PC-9 (cell line): Measurements from ENCODE around the gene AGMO. TPM values are rescaled to one million over a fixed set of nuclear protein-coding genes. Genes with fewer than 3 reads are reported as not detected.

Experiments used
- BruUV-seq: library from RNA; stranded (reverse); fragments of 400-500 nt; replicated peaks from 2 replicates; lab custom pipeline; 2021; lab: Mats Ljungman, UMichigan
- CTCF ChIA-PET: fragments of 300-600 bp; sonication (Branson Sonifier 250); formaldehyde crosslinking; loops from one replicate; lab custom pipeline; 2022; ENCODE audit warnings: antibody characterized with exemption; lab: Charles Lee
- POLR2A ChIA-PET: fragments of 300-600 bp; sonication (Branson Sonifier 250); formaldehyde crosslinking; loops from one replicate; lab custom pipeline; 2022; ENCODE audit warnings: antibody characterized with exemption; ENCODE audit not compliant: unreplicated experiment; lab: Charles Lee
- DNase-seq, 2 experiments: peaks; one replicate each; pipeline versions ENCODE4 v3.0.0 to v3.0.0-alpha.2; 2015 to 2022; ENCODE audit warnings: mixed read lengths in 1 of 2
- H2AFZ ChIP-seq: fragments of 200-600 bp; sonication (generic); 2 replicates; pipeline ENCODE4 v1.8.1; 2017; ENCODE audit warnings: antibody characterized with exemption
- H3F3A ChIP-seq: fragments of 200-600 bp; sonication (generic); 2 replicates; pipeline ENCODE4 v1.8.1; 2017; ENCODE audit warnings: antibody characterized with exemption, mild to moderate bottlenecking, low read depth; ENCODE audit not compliant: insufficient read depth
- H3K27ac ChIP-seq: fragments of 200-600 bp; sonication (generic); 2 replicates; pipeline ENCODE4 v1.6.1; 2016; ENCODE audit warnings: mixed run types
- H3K27me3 ChIP-seq: fragments of 200-600 bp; sonication (generic); 2 replicates; pipeline ENCODE4 v1.6.1; 2016; ENCODE audit warnings: low read depth, mixed run types; ENCODE audit not compliant: insufficient read depth
- H3K36me3 ChIP-seq: fragments of 200-600 bp; sonication (generic); 2 replicates; pipeline ENCODE4 v1.6.1; 2016; ENCODE audit warnings: low read depth, mixed run types
- H3K4me1 ChIP-seq: fragments of 200-600 bp; sonication (generic); replicated peaks from 2 replicates; pipeline ENCODE4 v1.6.1; 2016; ENCODE audit warnings: mixed run types; ENCODE audit not compliant: insufficient read depth
- H3K4me2 ChIP-seq: fragments of 200-600 bp; sonication (generic); 2 replicates; pipeline ENCODE4 v1.6.1; 2017; ENCODE audit warnings: mixed run types
- H3K4me3 ChIP-seq: fragments of 200-600 bp; sonication (generic); 2 replicates; pipeline ENCODE4 v1.6.1; 2016; ENCODE audit warnings: mixed run types
- H3K79me2 ChIP-seq: fragments of 200-600 bp; sonication (generic); 2 replicates; pipeline ENCODE4 v1.6.1; 2017; ENCODE audit warnings: low read depth, mixed run types
- H3K9me2 ChIP-seq: fragments of 200-600 bp; sonication (generic); 2 replicates; pipeline ENCODE4 v1.8.1; 2017; ENCODE audit warnings: mild to moderate bottlenecking; ENCODE audit not compliant: insufficient read depth
- H3K9me3 ChIP-seq: fragments of 200-600 bp; sonication (generic); 2 replicates; pipeline ENCODE4 v1.8.1; 2016; ENCODE audit warnings: low read depth; ENCODE audit not compliant: insufficient read depth
- H4K20me1 ChIP-seq: fragments of 200-600 bp; sonication (generic); 2 replicates; pipeline ENCODE4 v1.8.1; 2017; ENCODE audit not compliant: insufficient read depth
- EZH2 ChIP-seq: fragments of 200-600 bp; sonication (generic); IDR thresholded peaks from 2 replicates; pipeline ENCODE4 v1.8.0; 2017; ENCODE audit warnings: antibody characterized with exemption, low read depth
- intact Hi-C: fragments of 100-400 bp; cut with micrococcal nuclease; formaldehyde crosslinking; loops from one replicate; pipeline ENCODE4 v1.10.0; 2022; ENCODE audit not compliant: unreplicated experiment
- total RNA-seq: library from RNA; stranded (reverse); gene quantifications from 2 replicates; pipeline ENCODE4 v1.2.3, GENCODE V29; 2021
- TF ChIP-seq, protein P1 (sequence below): fragments of 200-600 bp; sonication (generic); conservative IDR thresholded peaks from 2 replicates; pipeline ENCODE4 v1.6.1; 2017; ENCODE audit warnings: mixed run types, antibody characterized with exemption, mild to moderate bottlenecking, moderate library complexity

Gene AGMO
- total RNA-seq, 1 experiment from 2014 or later: not detected

DNA sequence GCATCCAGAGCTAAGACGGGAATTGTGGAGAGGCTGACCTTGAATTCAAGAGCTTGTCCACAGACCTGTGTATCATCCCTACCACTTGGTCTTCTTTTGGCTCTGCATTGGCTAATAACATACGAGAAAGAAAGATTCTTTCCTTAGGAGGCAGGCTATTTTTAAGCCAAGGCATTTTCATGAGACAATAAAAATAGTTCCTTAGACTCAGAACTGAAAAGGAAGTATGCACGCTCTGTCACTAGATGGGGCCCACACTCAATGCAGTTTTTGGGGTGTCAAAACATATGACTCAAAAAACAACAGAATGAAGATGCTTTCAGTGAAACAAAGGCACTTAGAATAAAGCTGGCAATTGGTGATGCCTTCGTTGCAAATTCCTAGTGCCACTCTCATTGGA is 393.3 kb downstream of the AGMO start:
- Histone ChIP-seq H4K20me1 (no peaks in the 10 kb centered on the region), H3K4me1 (no peaks in the 10 kb centered on the region), H3F3A (no peaks in the 10 kb centered on the region), H3K9me3 (no peaks in the 10 kb centered on the region), H3K4me2 (no peak overlapping the region), H2AFZ (no peak overlapping the region), H3K36me3 (no peaks in the 10 kb centered on the region), H3K9me2 (no peaks in the 10 kb centered on the region), H3K79me2 (no peaks in the 10 kb centered on the region), H3K27me3 (no peaks in the 10 kb centered on the region), H3K4me3 (no peak overlapping the region), H3K27ac (no peak overlapping the region)
- DNase-seq: peak in 1 of 2 experiments; percentile 33
- intact Hi-C loops: no loop called here
- ChIA-PET CTCF (interaction anchor here (0.5 kb wide), 1 partner anchor 151 kb away, joined by 25 read pairs; no protein-coding TSS in a partner anchor), POLR2A (no interaction called here)
- no TSS peak for BruUV-seq
- no peak for TF ChIP-seq EZH2
- TF ChIP-seq, protein P1, sequence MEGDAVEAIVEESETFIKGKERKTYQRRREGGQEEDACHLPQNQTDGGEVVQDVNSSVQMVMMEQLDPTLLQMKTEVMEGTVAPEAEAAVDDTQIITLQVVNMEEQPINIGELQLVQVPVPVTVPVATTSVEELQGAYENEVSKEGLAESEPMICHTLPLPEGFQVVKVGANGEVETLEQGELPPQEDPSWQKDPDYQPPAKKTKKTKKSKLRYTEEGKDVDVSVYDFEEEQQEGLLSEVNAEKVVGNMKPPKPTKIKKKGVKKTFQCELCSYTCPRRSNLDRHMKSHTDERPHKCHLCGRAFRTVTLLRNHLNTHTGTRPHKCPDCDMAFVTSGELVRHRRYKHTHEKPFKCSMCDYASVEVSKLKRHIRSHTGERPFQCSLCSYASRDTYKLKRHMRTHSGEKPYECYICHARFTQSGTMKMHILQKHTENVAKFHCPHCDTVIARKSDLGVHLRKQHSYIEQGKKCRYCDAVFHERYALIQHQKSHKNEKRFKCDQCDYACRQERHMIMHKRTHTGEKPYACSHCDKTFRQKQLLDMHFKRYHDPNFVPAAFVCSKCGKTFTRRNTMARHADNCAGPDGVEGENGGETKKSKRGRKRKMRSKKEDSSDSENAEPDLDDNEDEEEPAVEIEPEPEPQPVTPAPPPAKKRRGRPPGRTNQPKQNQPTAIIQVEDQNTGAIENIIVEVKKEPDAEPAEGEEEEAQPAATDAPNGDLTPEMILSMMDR: no peak

DNA sequence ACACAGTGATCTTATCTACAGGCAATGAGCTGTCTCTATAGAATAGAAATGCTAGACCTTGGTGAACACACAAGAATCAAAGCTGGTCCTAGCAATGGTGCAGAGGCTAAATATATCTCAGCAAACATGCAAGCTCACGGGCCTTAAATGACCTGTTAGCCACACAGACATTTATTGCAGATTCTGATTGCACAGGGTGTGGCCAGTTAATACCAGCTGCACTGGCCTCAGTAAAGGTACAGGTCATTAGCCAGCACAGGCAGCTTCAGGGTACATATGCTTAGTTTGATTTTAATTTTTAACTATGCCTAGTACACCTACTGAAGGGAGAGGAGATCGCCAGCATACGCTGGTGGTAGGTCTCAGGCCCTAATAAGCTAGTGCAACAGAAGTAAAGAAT is 393.9 kb downstream of the AGMO start:
- no peak for DNase-seq
- ChIA-PET POLR2A (no interaction called here), CTCF (no interaction called here)
- no peak overlapping the region for H2AFZ ChIP-seq
- no peak overlapping the region for H3K27ac ChIP-seq
- no peak overlapping the region for H3K4me3 ChIP-seq
- H3K79me2 ChIP-seq: no peaks in the 10 kb centered on the region
- no peaks in the 10 kb centered on the region for H3F3A ChIP-seq
- intact Hi-C loops: no loop called here
- H3K9me3 ChIP-seq: no peaks in the 10 kb centered on the region
- BruUV-seq: no TSS peak
- no peaks in the 10 kb centered on the region for H4K20me1 ChIP-seq
- H3K9me2 ChIP-seq: no peaks in the 10 kb centered on the region
- H3K27me3 ChIP-seq: no peaks in the 10 kb centered on the region
- TF ChIP-seq, protein P1: no peak
- no peak for TF ChIP-seq EZH2
- H3K4me2 ChIP-seq: no peak overlapping the region
- no peaks in the 10 kb centered on the region for H3K36me3 ChIP-seq
- no peaks in the 10 kb centered on the region for H3K4me1 ChIP-seq

DNA sequence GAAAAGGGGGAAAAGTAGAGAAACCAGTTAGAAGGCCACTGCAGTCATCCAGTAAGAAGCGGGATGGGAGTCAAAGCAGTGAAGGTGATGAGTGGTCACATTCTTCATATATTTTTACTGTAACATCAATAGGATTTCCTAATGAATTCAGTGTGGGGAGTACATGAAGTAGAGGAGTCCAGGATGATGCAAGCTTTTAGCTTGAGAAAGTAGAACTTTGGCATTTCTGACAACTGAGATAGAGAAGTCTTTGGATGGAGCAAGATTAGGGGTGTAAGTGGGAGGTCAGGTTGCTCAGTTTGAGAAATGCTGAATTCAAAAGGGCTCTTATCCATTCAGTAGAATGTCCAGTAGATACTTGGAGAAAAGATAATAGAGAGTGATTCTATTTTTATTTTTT is 395.2 kb downstream of the AGMO start:
- H3K79me2 ChIP-seq: no peaks in the 10 kb centered on the region
- H2AFZ ChIP-seq: no peak overlapping the region
- ChIA-PET CTCF (no interaction called here), POLR2A (no interaction called here)
- H3K9me3 ChIP-seq: no peaks in the 10 kb centered on the region
- H3K4me3 ChIP-seq: no peak overlapping the region
- no peaks in the 10 kb centered on the region for H3K27me3 ChIP-seq
- intact Hi-C loops: no loop called here
- no peaks in the 10 kb centered on the region for H3K9me2 ChIP-seq
- no peaks in the 10 kb centered on the region for H3K4me1 ChIP-seq
- H3K36me3 ChIP-seq: no peaks in the 10 kb centered on the region
- TF ChIP-seq, protein P1: no peak
- no peak for TF ChIP-seq EZH2
- BruUV-seq: no TSS peak
- no peaks in the 10 kb centered on the region for H3F3A ChIP-seq
- no peak overlapping the region for H3K4me2 ChIP-seq
- no peak overlapping the region for H3K27ac ChIP-seq
- peak in 1 of 2 experiments; percentile 10 for DNase-seq
- no peaks in the 10 kb centered on the region for H4K20me1 ChIP-seq
